ENCODE measurements around the gene ADGRB3. TPM values are rescaled to one million over a fixed set of nuclear protein-coding genes. Genes with fewer than 3 reads are reported as not detected.
"Not testable (repeated sequence)": the region's sequence is repeated elsewhere in the genome, so short reads cannot be mapped to it uniquely, and the experiment has no call there.

The ADGRB3 gene
- total and polyA plus RNA-seq, 7 donors: 0.10 to 0.39 (median 0.21) TPM; not detected in 1

- H3K9me3 ChIP-seq: no peaks in the 10 kb centered on the region
- no peaks in the 10 kb centered on the region for H3K36me3 ChIP-seq (ENCODE audit: insufficient read depth in 1 of 2, low read depth in 1 of 2)
- intact Hi-C loops (cut with DNase I): no loop called here
- H3K27me3 ChIP-seq (ENCODE audit: insufficient read depth in 3 of 3, low read length in 2 of 3): no peaks in the 10 kb centered on the region
- H3K27ac ChIP-seq: no peak overlapping the region
- H3K4me3 ChIP-seq: no peak overlapping the region
- H3K4me1 ChIP-seq: no peaks in the 10 kb centered on the region
- TF ChIP-seq, protein P1, sequence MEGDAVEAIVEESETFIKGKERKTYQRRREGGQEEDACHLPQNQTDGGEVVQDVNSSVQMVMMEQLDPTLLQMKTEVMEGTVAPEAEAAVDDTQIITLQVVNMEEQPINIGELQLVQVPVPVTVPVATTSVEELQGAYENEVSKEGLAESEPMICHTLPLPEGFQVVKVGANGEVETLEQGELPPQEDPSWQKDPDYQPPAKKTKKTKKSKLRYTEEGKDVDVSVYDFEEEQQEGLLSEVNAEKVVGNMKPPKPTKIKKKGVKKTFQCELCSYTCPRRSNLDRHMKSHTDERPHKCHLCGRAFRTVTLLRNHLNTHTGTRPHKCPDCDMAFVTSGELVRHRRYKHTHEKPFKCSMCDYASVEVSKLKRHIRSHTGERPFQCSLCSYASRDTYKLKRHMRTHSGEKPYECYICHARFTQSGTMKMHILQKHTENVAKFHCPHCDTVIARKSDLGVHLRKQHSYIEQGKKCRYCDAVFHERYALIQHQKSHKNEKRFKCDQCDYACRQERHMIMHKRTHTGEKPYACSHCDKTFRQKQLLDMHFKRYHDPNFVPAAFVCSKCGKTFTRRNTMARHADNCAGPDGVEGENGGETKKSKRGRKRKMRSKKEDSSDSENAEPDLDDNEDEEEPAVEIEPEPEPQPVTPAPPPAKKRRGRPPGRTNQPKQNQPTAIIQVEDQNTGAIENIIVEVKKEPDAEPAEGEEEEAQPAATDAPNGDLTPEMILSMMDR (IDR thresholded peaks at IDR 0.05): no peak
- ATAC-seq: no peak
- 75 to 82% (median 75%) methylated on average over 3 of the region's 3 CpGs for WGBS, 3 donors
- no peak for DNase-seq
These were observed 22.5 kb downstream of the ADGRB3 start for GRCh38 chr6:68657374-68658139.

DNA sequence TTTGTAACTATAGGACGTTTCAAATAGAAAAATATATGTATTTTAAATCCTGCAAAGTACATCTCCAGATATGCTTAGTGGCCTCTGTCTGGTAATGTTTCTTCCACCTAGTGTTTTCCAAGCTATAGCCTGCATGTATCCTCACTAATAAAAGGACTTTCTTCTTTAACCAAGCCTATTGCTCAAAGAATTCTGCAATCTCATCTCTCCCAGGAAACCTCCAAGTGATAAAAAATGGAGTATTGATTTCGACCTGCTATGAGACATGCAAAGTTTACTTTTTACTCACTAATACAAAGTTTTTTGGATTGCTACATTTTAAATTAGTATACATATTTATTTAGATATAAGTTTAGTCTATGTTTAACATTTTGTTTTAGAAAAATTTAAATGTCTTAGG is 23.3 kb downstream of the ADGRB3 start:
- TF ChIP-seq, protein P1 (IDR thresholded peaks at IDR 0.05): no peak
- H3K9me3 ChIP-seq: no peaks in the 10 kb centered on the region
- no peaks in the 10 kb centered on the region for H3K4me1 ChIP-seq
- H3K27ac ChIP-seq: no peak overlapping the region
- no peak for ATAC-seq
- intact Hi-C loops (cut with DNase I): no loop called here
- no peak overlapping the region for H3K4me3 ChIP-seq
- H3K36me3 ChIP-seq (ENCODE audit: insufficient read depth in 1 of 2, low read depth in 1 of 2): no peaks in the 10 kb centered on the region
- no peaks in the 10 kb centered on the region for H3K27me3 ChIP-seq (ENCODE audit: insufficient read depth in 3 of 3, low read length in 2 of 3)
- DNase-seq: no peak
- WGBS, 3 donors: 55 to 67% (median 60%) methylated on average over 2 of the region's 2 CpGs

DNA sequence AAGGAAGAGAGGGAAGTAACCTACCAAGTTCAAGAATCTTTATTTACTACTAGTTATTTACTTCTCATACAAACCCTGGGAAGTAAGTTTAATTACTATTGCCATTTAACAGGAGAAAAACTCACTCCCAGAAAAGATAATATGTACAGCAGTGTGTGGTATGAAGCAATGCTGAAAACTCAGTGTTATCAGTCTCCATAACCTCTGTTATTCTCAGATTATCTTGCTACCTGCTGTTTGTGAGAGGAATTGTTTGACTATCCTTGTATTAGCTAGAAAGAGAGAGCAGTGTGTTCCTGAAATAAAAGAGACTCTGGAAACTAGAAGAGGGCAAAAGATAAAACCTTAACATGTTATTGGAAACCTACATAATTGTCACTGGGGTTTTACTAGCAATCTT is 38.2 kb downstream of the ADGRB3 start:
- no peaks in the 10 kb centered on the region for H3K9me3 ChIP-seq
- no peak overlapping the region for H3K4me3 ChIP-seq
- no peak for ATAC-seq
- TF ChIP-seq, protein P1 (IDR thresholded peaks at IDR 0.05): no peak
- H3K4me1 ChIP-seq: no peaks in the 10 kb centered on the region
- no peak overlapping the region for H3K27ac ChIP-seq
- H3K27me3 ChIP-seq (ENCODE audit: insufficient read depth in 3 of 3, low read length in 2 of 3): peaks cover 0 to 2% (median 0%) of the 10 kb centered on the region in 3 donors
- H3K36me3 ChIP-seq (ENCODE audit: insufficient read depth in 1 of 2, low read depth in 1 of 2): no peaks in the 10 kb centered on the region
- no peak for DNase-seq
- intact Hi-C loops (cut with DNase I): no loop called here

GRCh38 chr6:68675548-68675947 is 40.5 kb downstream of the ADGRB3 start:
- Histone ChIP-seq H3K27ac (no peak overlapping the region), H3K27me3 (ENCODE audit: insufficient read depth in 3 of 3, low read length in 2 of 3) (peaks cover 0 to 2% (median 0%) of the 10 kb centered on the region in 3 donors), H3K4me3 (no peak overlapping the region), H3K9me3 (no peaks in the 10 kb centered on the region), H3K4me1 (no peaks in the 10 kb centered on the region), H3K36me3 (ENCODE audit: insufficient read depth in 1 of 2, low read depth in 1 of 2) (no peaks in the 10 kb centered on the region)
- ATAC-seq (no peak), DNase-seq (no peak)
- TF ChIP-seq, protein P1 (IDR thresholded peaks at IDR 0.05): no peak
- intact Hi-C loops (cut with DNase I): no loop called here
- 83 to 90% (median 85%) methylated on average over 4 of the region's 4 CpGs for WGBS, 3 donors

GRCh38 chr6:68676094-68676493 is 41.0 kb downstream of the ADGRB3 start:
- H3K27me3 ChIP-seq (ENCODE audit: insufficient read depth in 3 of 3, low read length in 2 of 3); H3K27ac ChIP-seq; DNase-seq; intact Hi-C loops (cut with DNase I); ATAC-seq; H3K4me1 ChIP-seq; H3K9me3 ChIP-seq; H3K4me3 ChIP-seq; H3K36me3 ChIP-seq (ENCODE audit: insufficient read depth in 1 of 2, low read depth in 1 of 2): not testable (repeated sequence)
- WGBS, 3 donors: 90 to 94% (median 94%) methylated on average over 16 of the region's 16 CpGs

All from psoas muscle (tissue), 8 donors.